ENCODE measurements around the gene TLE4.
"Not testable (repeated sequence)": the region's sequence is repeated elsewhere in the genome, so short reads cannot be mapped to it uniquely, and the experiment has no call there.

TLE4 gene

DNA sequence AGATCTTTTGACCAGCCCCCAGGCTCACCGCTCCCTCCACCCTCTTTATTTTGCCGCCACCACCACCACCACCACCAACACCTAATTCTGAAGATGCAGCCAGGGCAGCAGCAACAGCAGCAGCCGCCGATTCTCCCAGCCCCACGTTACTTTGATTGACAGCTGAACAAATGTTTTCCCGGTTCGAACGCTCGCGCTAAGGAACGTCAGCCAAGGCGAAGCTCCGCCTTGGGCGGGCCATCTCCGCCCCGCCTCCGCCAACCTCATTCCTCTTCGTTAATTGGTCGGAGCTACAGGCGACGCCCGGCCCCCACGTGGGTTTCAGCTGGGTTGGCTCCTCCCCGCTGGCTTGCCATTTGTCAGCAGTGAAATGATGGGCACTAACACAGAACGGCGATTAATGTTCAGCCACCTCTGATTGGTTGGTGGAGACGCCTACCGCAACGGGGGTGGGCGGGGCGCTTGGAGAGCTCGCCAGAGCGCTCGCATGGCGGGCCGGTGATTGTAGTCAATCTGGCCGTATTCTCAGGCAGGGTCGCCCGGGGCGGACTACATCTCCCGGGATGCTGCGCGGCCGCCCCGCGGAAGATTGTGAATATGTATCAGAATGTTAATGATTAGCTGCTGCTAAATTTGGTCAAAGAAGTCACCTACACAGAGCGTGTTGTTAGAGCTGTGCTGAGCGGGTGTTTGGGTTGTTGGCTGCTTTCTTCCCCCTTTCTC lies at the start of gene TLE4:
TLE4 (plus strand) TSS at position 657 of the 723 bp plus-strand sequence. CDS start 826 bp downstream, outside the sequence.
- peak; percentile 99 for DNase-seq (ENCODE audit: low read depth, low spot score)

GRCh38 chr9:79522793-79523192 lies 49.0 kb upstream of the TLE4 start:
- no peak for DNase-seq (ENCODE audit: low read depth, low spot score)

DNA sequence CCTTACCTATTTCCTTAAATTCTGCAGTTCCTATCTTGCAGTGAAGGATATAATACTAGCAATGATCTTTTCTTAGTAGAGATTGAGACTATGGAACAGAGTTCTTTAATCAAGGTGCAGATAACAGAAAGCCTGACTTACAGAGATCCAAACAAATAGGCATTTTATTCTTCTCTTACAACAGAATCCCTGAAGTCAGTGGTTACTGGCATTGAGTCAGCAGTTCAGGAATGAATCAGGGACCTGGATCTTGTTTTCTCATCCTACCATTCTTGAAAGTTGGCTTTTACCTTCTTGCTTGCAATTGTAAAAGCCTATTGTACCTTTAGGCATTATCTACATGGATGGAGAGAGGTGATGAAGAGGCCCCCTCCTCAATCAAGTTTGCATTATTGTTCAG lies 47.5 kb upstream of the TLE4 start:
- no peak for DNase-seq (ENCODE audit: low read depth, low spot score)

DNA sequence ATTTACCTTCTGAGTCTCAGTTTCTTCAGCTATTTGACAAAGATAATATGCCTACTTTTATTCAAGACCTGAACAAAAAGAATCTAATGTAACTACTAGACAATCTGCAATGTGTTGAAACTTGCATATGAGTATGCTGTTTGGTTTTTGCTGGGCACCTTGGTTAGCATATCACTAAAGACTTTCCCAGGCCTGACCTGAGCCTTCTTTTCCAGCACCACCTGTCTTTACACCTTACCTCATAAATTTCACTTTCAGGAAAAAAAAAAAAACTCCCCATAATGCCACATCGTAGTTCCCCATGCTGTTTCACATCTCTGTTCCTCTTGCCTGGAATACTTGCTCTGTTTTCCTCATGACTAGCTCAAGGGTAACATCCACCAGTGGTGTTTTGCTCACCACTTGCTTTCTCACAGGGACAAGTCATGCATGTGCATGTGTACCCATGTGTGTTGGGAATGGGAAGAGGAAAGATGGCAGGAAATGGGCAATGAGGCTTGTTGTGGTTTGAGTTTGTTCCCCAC lies 45.6 kb upstream of the TLE4 start:
- DNase-seq (ENCODE audit: low read depth, low spot score), result no peak

- DNase-seq (ENCODE audit: low read depth, low spot score), result no peak
These were observed 36.2 kb upstream of the TLE4 start for GRCh38 chr9:79535534-79535933.

DNA sequence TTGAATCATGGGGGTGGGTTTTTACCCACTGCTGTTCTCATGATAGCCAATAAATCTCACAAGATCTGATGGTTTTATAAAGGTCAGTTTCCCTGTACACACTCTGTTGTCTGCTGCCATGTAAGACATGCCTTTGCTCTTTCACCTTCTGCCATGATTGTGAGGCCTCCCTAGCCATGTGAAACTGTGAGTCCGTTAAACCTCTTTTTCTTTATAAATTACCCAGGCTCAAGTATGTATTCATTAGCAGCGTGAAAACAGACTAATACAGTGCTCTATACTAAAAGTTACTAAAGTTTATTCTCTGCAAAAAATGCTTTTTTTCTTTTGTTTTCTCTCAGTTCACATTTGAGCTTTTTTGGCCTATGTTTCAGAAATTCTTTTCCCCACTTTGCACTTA lies 33.9 kb upstream of the TLE4 start:
- no peak for DNase-seq (ENCODE audit: low read depth, low spot score)

GRCh38 chr9:79542735-79543620 lies 28.8 kb upstream of the TLE4 start:
- no peak for DNase-seq (ENCODE audit: low read depth, low spot score)

DNA sequence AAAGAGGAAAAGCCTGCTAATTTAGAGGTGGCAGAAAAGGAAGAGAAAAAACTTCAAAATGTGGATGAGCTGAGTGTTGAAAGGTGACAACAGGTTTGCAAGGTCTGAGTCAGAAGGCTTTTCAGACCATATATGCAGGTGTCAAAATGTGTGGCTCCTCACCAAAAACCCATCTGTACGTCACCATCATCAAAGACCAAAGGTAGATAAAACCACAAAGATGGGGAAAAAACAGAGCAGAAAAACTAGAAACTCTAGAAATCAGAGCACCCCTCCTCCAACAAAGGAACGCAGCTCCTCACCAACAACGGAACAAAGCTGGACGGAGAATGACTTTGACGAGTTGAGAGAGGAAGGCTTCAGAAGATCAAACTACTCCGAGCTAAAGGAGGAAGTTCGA lies 27.4 kb upstream of the TLE4 start:
- not testable (repeated sequence) for DNase-seq (ENCODE audit: low read depth, low spot score)

DNA sequence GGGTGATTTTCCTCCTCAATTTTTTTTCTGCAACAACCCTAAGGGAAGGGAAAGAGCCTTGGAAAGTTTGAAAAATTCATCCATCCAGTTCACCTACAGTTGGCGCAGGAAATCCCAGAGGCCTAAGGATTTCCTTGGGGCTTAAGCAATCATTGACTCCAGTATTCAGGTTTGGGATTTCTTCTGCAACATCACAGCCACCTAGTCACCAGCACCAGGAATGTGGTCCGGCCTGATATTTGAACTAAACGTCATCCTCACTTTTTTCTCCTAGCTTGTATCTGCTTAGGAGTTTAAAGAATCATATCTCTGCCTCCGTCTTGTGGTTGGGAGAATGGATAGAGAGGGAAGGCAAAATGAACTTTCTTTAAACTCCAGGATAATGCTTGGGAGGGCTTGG lies 20.2 kb upstream of the TLE4 start:
- no peak for DNase-seq (ENCODE audit: low read depth, low spot score)

DNA sequence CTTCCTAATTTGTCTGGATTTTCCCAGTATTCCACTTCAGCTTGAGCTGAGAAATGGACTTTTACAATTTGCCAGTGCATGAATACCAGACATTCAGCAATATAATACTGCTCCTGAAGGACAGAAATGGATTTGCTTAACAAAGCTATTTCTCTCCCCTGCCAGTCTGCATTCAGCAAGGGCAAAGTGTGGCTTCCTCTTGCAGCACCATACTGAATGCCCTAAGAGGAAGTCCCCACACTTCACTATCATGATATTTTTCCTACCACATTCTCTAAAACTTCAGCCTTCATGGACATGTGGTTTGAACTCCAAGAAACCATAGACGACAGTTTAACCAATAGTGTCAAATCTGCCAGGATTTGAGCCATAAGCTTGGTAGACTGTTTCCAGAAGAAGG lies 19.8 kb upstream of the TLE4 start:
- no peak for DNase-seq (ENCODE audit: low read depth, low spot score)

- DNase-seq (ENCODE audit: low read depth, low spot score), result no peak
These were observed 16.2 kb upstream of the TLE4 start for GRCh38 chr9:79555474-79556089.

- DNase-seq (ENCODE audit: low read depth, low spot score), result no peak
These were observed 12.1 kb upstream of the TLE4 start for GRCh38 chr9:79559495-79560181.

- DNase-seq (ENCODE audit: low read depth, low spot score), result no peak
These were observed 8.9 kb upstream of the TLE4 start for GRCh38 chr9:79562749-79563386.

- DNase-seq (ENCODE audit: low read depth, low spot score), result no peak
These were observed 7.7 kb upstream of the TLE4 start for GRCh38 chr9:79564105-79564504.

DNA sequence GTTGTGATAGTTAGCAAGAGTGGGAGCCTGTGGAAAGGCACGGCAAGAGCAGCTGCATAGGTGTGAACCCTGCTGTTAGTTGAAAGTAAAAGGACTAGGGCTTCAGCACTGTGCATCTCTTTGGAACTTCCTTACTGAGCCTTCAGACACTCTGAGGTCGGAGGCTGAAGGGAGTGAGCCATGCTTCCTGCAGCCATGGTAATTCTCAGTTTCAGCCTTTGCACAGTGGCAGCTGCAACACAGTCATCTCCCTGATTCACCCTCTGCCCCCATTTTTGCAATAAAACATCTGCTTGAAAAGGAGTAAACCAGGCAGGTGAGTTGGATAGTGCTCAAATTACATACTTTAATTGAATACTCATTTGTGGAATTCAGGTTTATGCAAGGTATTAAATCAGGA lies 6.5 kb upstream of the TLE4 start:
- DNase-seq (ENCODE audit: low read depth, low spot score), result no peak

DNA sequence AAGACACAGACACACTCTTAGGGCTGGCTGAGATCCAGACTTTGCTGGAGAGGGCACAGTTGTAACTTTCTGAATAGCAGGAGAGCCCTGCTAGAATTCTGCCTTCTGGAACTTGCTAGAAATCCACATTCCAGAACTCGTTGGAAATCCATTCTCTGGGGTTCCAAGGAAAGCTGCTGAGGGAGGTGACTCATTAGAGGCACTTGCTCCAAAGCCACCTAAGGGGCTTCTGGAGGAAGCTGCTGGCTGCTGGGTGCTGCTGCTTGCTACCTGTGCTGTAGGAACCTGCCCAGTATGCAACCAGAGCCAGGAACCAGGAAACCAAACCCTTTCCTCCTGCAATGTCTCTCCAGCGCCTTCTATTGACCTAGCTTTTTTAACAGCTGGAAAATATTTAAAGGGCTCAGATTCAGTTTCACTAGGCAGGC lies 4.1 kb upstream of the TLE4 start:
- DNase-seq (ENCODE audit: low read depth, low spot score), result no peak

DNA sequence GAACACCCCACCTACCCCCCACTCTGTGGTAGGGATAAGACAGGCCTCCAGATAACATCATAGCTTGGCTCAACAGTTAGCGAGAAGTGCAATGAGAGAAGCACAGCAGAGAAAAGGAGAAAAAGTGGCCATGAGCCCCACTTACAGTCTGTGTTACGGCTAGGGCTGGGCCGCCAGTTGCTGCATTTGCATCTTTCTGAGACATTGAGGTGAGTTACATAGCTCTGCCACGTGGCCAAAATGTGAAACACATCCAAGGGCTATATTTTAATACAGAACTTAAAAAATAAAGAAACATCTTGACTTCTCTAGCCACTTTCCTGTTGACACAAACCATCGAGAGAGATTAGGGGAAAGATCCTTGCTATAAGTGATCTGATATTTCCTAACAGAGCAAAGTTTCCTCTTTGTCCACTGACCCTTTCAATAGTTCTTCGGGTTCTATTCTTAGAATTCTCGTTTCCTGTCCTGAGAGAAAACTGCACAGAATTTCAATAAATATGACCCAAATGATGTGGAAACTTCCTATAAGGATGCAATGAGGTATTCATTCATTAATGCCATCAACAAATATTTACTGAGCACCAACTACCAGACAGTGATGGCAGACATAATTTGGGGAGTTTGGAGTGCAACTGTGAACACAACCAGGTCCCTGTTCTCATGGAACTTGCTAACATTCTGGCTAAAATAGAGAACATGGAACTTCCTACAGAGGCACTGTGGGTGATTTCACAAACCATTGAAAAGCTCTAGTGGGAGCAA lies 3.2 kb upstream of the TLE4 start:
- DNase-seq (ENCODE audit: low read depth, low spot score), result no peak

DNA sequence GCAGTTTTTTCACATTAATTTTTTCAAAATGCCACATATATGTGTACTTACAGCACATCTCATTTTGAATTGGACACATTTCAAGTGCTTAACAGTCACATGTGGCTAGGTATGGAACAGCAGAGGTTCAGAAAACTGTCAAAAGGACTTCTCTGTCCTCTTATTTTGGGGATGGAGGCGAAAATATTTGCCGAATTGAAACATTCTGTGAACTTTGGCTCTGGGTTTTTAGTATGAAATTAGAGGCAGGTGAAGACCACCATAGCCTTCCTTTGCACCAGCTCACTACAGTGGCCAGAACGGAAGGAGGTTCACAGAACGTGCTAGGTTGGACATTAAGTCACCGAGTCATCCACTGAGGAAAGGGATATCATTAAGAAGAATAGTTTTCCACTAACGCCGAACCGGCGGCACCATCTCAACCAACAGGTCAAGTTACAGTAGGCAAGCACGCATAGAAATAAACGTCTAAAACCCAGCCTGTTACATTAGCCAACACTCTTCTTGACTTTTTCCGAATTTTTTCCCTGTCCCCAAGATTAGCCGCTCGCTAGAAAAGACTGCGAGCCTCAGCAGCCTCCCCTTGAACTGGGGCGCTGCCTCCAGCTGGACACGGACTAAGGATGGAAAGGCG lies 1.8 kb upstream of the TLE4 start:
- no peak for DNase-seq (ENCODE audit: low read depth, low spot score)

DNA sequence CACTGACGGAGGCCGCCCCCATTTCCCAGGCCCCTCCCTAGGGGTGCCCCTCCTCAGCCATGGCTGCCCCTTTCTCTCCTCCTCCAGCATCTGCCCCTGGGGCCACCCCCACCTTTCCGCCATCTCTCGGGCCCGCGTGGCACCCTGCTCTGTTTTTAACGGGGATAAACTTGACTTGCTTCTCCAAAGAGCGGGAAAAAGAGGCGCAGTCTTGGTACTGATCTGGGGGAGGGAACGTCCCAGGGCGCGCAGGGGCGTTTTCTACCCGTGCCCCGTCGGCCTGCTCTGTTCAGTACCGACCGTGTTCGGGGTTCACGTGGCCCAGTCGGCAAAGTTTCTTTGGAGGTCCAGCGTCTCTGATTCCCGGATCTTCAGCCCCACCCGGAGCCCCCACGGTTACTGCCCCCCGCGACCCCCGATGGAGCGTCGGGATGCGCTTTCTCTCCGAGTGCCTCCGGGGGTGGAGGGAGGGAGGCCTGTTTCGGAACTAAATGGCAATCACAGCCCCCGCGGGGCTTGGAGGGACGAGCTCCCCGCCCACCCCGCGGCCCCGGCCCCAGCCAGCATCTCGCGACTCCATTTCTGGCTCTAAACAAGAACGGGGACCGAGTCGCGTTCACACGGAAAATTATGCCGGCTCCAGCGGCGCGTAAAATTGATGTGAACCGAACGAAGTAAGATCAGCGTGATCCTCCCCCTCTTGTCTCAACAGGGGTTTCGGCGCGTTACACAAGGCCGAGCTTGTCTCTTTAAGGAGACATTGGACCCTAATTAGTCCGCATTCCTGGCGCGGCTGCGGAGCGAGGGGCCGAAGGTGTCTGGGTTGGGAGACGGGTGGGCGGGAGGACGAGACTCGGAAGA lies 1.1 kb upstream of the TLE4 start:
- DNase-seq (ENCODE audit: low read depth, low spot score), result no peak

All from activated CD4-positive, CD25-positive, alpha-beta regulatory T cell treated with anti-CD3 and anti-CD28 coated beads, Interleukin-2, amount 50 U/mL, for 16 hours (primary cell).